H9 (cell line): Measurements from ENCODE around the gene AQP3. TPM values are rescaled to one million over a fixed set of nuclear protein-coding genes. Genes with fewer than 3 reads are reported as not detected.
"Not testable (repeated sequence)": the region's sequence is repeated elsewhere in the genome, so short reads cannot be mapped to it uniquely, and the experiment has no call there.

Source experiments
- DNase-seq: peaks from one replicate; pipeline ENCODE4 v3.0.0-alpha.2; 2017
- H2AFZ ChIP-seq: one replicate; pipeline ENCODE4 v1.6.1; 2013; ENCODE audit warnings: mild to moderate bottlenecking, low read length, control low read depth, moderate library complexity
- H2AK5ac ChIP-seq: 2 replicates; pipeline ENCODE4 v1.6.1; 2013; ENCODE audit warnings: low read length, control low read depth, mixed read lengths; ENCODE audit not compliant: insufficient read length
- H2BK120ac ChIP-seq: one replicate; pipeline ENCODE4 v1.6.1; 2013; ENCODE audit warnings: low read depth, mild to moderate bottlenecking, low read length, control low read depth, inconsistent platforms; ENCODE audit not compliant: poor library complexity, severe bottlenecking
- H2BK12ac ChIP-seq: 2 replicates; pipeline ENCODE4 v1.6.1; 2013; ENCODE audit warnings: low read length, control low read depth, mixed read lengths, low read depth; ENCODE audit not compliant: insufficient read length
- H2BK15ac ChIP-seq: 2 replicates; pipeline ENCODE4 v1.6.1; 2013; ENCODE audit warnings: low read depth, low read length, control low read depth
- H2BK20ac ChIP-seq: one replicate; pipeline ENCODE4 v1.6.1; 2013; ENCODE audit warnings: low read depth, mild to moderate bottlenecking, low read length, control low read depth, inconsistent platforms; ENCODE audit not compliant: poor library complexity, severe bottlenecking
- H2BK5ac ChIP-seq: 2 replicates; pipeline ENCODE4 v1.6.1; 2013; ENCODE audit warnings: low read length, control low read depth, mixed read lengths; ENCODE audit not compliant: insufficient read length
- H3K14ac ChIP-seq: 2 replicates; pipeline ENCODE4 v1.6.1; 2013; ENCODE audit warnings: low read length, control low read depth; ENCODE audit not compliant: insufficient read depth
- H3K18ac ChIP-seq: 2 replicates; pipeline ENCODE4 v1.6.1; 2013; ENCODE audit warnings: low read depth, mild to moderate bottlenecking, mixed read lengths, low read length, control low read depth; ENCODE audit not compliant: insufficient read length
- H3K23ac ChIP-seq: 2 replicates; pipeline ENCODE4 v1.6.1; 2013; ENCODE audit warnings: low read length, control low read depth, mixed read lengths, low read depth; ENCODE audit not compliant: insufficient read length
- H3K23me2 ChIP-seq: 2 replicates; pipeline ENCODE4 v1.6.1; 2013; ENCODE audit warnings: low read depth, mild to moderate bottlenecking, mixed read lengths, low read length, control low read depth; ENCODE audit not compliant: insufficient read length, poor library complexity, severe bottlenecking
- H3K27ac ChIP-seq: 2 replicates; pipeline ENCODE4 v1.5.1; 2013; ENCODE audit warnings: low read length, control low read depth, mixed read lengths, low read depth; ENCODE audit not compliant: insufficient read length
- H3K27me3 ChIP-seq: 2 replicates; pipeline ENCODE4 v1.6.1; 2013; ENCODE audit warnings: low read length, control low read depth, inconsistent platforms; ENCODE audit not compliant: insufficient read depth
- H3K4ac ChIP-seq: 2 replicates; pipeline ENCODE4 v1.6.1; 2013; ENCODE audit warnings: low read depth, mild to moderate bottlenecking, control low read depth, inconsistent platforms, low read length, moderate library complexity
- H3K4me1 ChIP-seq: 2 replicates; pipeline ENCODE4 v1.6.1; 2013; ENCODE audit warnings: low read length, control low read depth, inconsistent platforms; ENCODE audit not compliant: insufficient read depth
- H3K4me2 ChIP-seq: 2 replicates; pipeline ENCODE4 v1.6.1; 2013; ENCODE audit warnings: low read length, control low read depth, mixed read lengths; ENCODE audit not compliant: insufficient read length, insufficient read depth
- H3K56ac ChIP-seq: 2 replicates; pipeline ENCODE4 v1.6.1; 2013; ENCODE audit warnings: low read depth, mild to moderate bottlenecking, mixed read lengths, low read length, control low read depth; ENCODE audit not compliant: insufficient read length
- H3K79me1 ChIP-seq: 2 replicates; pipeline ENCODE4 v1.6.1; 2013; ENCODE audit warnings: low read depth, mild to moderate bottlenecking, moderate library complexity, low read length, control low read depth, inconsistent platforms; ENCODE audit not compliant: insufficient read depth, poor library complexity, severe bottlenecking
- H3K79me2 ChIP-seq: 2 replicates; pipeline ENCODE4 v1.6.1; 2013; ENCODE audit warnings: low read length, control low read depth, inconsistent platforms; ENCODE audit not compliant: insufficient read depth
- H3K9ac ChIP-seq: 2 replicates; pipeline ENCODE4 v1.6.1; 2013; ENCODE audit warnings: low read length, control low read depth, mixed read lengths; ENCODE audit not compliant: insufficient read length; ENCODE audit errors: extremely low read depth
- H3K9me3 ChIP-seq: one replicate; pipeline ENCODE4 v1.6.1; 2013; ENCODE audit warnings: low read depth, low read length, inconsistent platforms; ENCODE audit not compliant: control insufficient read depth
- H3T11ph ChIP-seq: one replicate; pipeline ENCODE4 v1.6.1; 2013; ENCODE audit warnings: mild to moderate bottlenecking, low read length, control low read depth, inconsistent platforms
- H4K20me1 ChIP-seq: one replicate; pipeline ENCODE4 v1.6.1; 2013; ENCODE audit not compliant: control insufficient read depth, insufficient read length, insufficient read depth
- H4K5ac ChIP-seq: 2 replicates; pipeline ENCODE4 v1.6.1; 2013; ENCODE audit warnings: low read depth, mild to moderate bottlenecking, mixed read lengths, low read length, control low read depth; ENCODE audit not compliant: insufficient read length
- H4K8ac ChIP-seq: replicated peaks from 2 replicates; pipeline ENCODE4 v1.6.1; 2013; ENCODE audit warnings: low read length, control low read depth, mixed read lengths, low read depth; ENCODE audit not compliant: insufficient read length
- H4K91ac ChIP-seq: 2 replicates; pipeline ENCODE4 v1.6.1; 2013; ENCODE audit warnings: low read depth, mild to moderate bottlenecking, moderate library complexity, mixed read lengths, low read length, control low read depth; ENCODE audit not compliant: insufficient read length
- H3K27ac Mint-ChIP-seq, 3 experiments: 2 replicates in 2 of 3; 3 replicates in 1 of 3; pipeline ENCODE4 v1.8.0; 2020 to 2021; ENCODE audit warnings: mixed read lengths in 3 of 3, mild to moderate bottlenecking in 1 of 3, moderate library complexity in 1 of 3
- H3K27me3 Mint-ChIP-seq: 2 replicates; pipeline ENCODE4 v1.8.0; 2021; ENCODE audit warnings: low read depth, mild to moderate bottlenecking, moderate library complexity, mixed read lengths
- H3K36me3 Mint-ChIP-seq, 3 experiments: 2 replicates in 2 of 3; 3 replicates in 1 of 3; pipeline ENCODE4 v1.8.0; 2020 to 2021; ENCODE audit warnings: low read depth in 3 of 3, mixed read lengths in 3 of 3; ENCODE audit not compliant: insufficient read depth in 1 of 3
- H3K4me1 Mint-ChIP-seq, 2 experiments: 2 replicates each; pipeline ENCODE4 v1.8.0; 2020; ENCODE audit warnings: mixed read lengths in 2 of 2
- H3K4me3 Mint-ChIP-seq, 2 experiments: 2 replicates in 1 of 2; 3 replicates in 1 of 2; pipeline ENCODE4 v1.8.0; 2020 to 2021; ENCODE audit warnings: mild to moderate bottlenecking in 2 of 2, mixed read lengths in 2 of 2, moderate library complexity in 1 of 2
- H3K9me3 Mint-ChIP-seq, 2 experiments: 2 replicates in 1 of 2; 3 replicates in 1 of 2; pipeline ENCODE4 v1.8.0; 2020; ENCODE audit warnings: mild to moderate bottlenecking in 2 of 2, mixed read lengths in 2 of 2, moderate library complexity in 1 of 2
- CTCF ChIP-seq: fragments of 200-600 bp; sonication (generic); conservative IDR thresholded peaks from 3 replicates; pipeline ENCODE4 v1.8.0; 2021; ENCODE audit warnings: antibody characterized with exemption, mild to moderate bottlenecking
- WGBS: extraction: QIAGEN DNeasy Blood & Tissue Kit; methylation state at CpG from one replicate; pipeline ENCODE4 v1.1.7; 2013; ENCODE audit warnings: missing lambda C conversion rate, low lambda C conversion rate, mixed read lengths; ENCODE audit not compliant: insufficient read length; ENCODE audit errors: extremely low coverage; 5-methylcytosine and 5-hydroxymethylcytosine counted together
- total RNA-seq: library from RNA; stranded (reverse); gene quantifications from 2 replicates; pipeline ENCODE4 v1.2.1, GENCODE V29; 2021

The AQP3 gene
- total RNA-seq, 1 experiment from 2014 or later: 1.6 TPM

GRCh38 chr9:33403941-33404787, 43.2 kb downstream of the AQP3 start:
- H3K4me2 ChIP-seq: no peak overlapping the region
- H3K23ac ChIP-seq: no peak overlapping the region
- H3K27ac ChIP-seq: no peak overlapping the region
- H2BK15ac ChIP-seq: no peak overlapping the region
- H4K8ac ChIP-seq: no peak overlapping the region
- Mint-ChIP-seq H3K27me3 (peaks cover 8% of the 10 kb centered on the region), H3K36me3 (no peaks in the 10 kb centered on the region), H3K27ac (peak overlapping the region; percentile 10 to 67 (median 59); a peak in 4 of 7 replicates), H3K4me1 (peaks cover 6 to 8% of the 10 kb centered on the region in 2 experiments; a peak in 3 of 4 replicates), H3K9me3 (no peaks in the 10 kb centered on the region; a peak in 1 of 5 replicates), H3K4me3 (no peak overlapping the region)
- no peak overlapping the region for H3K9ac ChIP-seq
- H3K14ac ChIP-seq: 0 out of 2 replicates have a peak overlapping the region, but pooled peaks have one; percentile 59
- H2BK120ac ChIP-seq: no peak overlapping the region
- H2BK5ac ChIP-seq: no peak overlapping the region
- no peaks in the 10 kb centered on the region for H4K20me1 ChIP-seq
- H3K23me2 ChIP-seq: no peaks in the 10 kb centered on the region
- no peak for DNase-seq
- no peaks in the 10 kb centered on the region for H3K27me3 ChIP-seq
- no peak overlapping the region for H2AK5ac ChIP-seq
- no peaks in the 10 kb centered on the region for H3K9me3 ChIP-seq
- no peak overlapping the region for H3T11ph ChIP-seq
- no peak overlapping the region for H2BK12ac ChIP-seq
- no peak overlapping the region for H4K5ac ChIP-seq
- no peak overlapping the region for H2BK20ac ChIP-seq
- H3K4me1 ChIP-seq: no peaks in the 10 kb centered on the region
- no peaks in the 10 kb centered on the region for H3K79me2 ChIP-seq
- no CpG with 5 or more reads among the region's 17 CpGs for WGBS
- H4K91ac ChIP-seq: no peak overlapping the region
- no peak overlapping the region for H2AFZ ChIP-seq
- H3K4ac ChIP-seq: no peak overlapping the region
- H3K18ac ChIP-seq: no peak overlapping the region
- H3K79me1 ChIP-seq: no peaks in the 10 kb centered on the region
- TF ChIP-seq CTCF: no peak
- no peak overlapping the region for H3K56ac ChIP-seq

- not testable (repeated sequence) for H2BK12ac ChIP-seq, H3K14ac ChIP-seq, H3K9ac ChIP-seq, H2BK20ac ChIP-seq, H2AK5ac ChIP-seq, H4K91ac ChIP-seq, H3T11ph ChIP-seq, H3K56ac ChIP-seq, DNase-seq, H4K5ac ChIP-seq, H3K9me3 ChIP-seq, H3K79me1 ChIP-seq, H2AFZ ChIP-seq, H3K9me3 Mint-ChIP-seq, H3K4me1 Mint-ChIP-seq, H4K20me1 ChIP-seq, H3K4me3 Mint-ChIP-seq, H2BK120ac ChIP-seq, H2BK5ac ChIP-seq, H4K8ac ChIP-seq, H3K4ac ChIP-seq, H3K27me3 ChIP-seq, H3K36me3 Mint-ChIP-seq, H3K79me2 ChIP-seq, H3K23me2 ChIP-seq, H3K27ac ChIP-seq, H3K18ac ChIP-seq, H2BK15ac ChIP-seq, H3K4me2 ChIP-seq, H3K23ac ChIP-seq, H3K4me1 ChIP-seq
- H3K27ac Mint-ChIP-seq: peak within 1 kb of the TSS in 1 of 3 experiments; percentile 39; a peak in 2 of 7 replicates
- H3K27me3 Mint-ChIP-seq: peaks cover 11% of the 10 kb centered on the region
- WGBS: no CpG with 5 or more reads among the region's 10 CpGs
These were observed 45.0 kb downstream of the AQP3 start, which contains the start of gene AQP7 for GRCh38 chr9:33402371-33402770. TSS of gene AQP7 (minus strand) at chr9:33402568. CDS start at chr9:33401262, 1,306 bp downstream.
